ENCODE data around the gene PROB1.
A peak's percentile ranks its signal among the peaks of the same experiment; 100 is the strongest.

The PROB1 gene

DNA sequence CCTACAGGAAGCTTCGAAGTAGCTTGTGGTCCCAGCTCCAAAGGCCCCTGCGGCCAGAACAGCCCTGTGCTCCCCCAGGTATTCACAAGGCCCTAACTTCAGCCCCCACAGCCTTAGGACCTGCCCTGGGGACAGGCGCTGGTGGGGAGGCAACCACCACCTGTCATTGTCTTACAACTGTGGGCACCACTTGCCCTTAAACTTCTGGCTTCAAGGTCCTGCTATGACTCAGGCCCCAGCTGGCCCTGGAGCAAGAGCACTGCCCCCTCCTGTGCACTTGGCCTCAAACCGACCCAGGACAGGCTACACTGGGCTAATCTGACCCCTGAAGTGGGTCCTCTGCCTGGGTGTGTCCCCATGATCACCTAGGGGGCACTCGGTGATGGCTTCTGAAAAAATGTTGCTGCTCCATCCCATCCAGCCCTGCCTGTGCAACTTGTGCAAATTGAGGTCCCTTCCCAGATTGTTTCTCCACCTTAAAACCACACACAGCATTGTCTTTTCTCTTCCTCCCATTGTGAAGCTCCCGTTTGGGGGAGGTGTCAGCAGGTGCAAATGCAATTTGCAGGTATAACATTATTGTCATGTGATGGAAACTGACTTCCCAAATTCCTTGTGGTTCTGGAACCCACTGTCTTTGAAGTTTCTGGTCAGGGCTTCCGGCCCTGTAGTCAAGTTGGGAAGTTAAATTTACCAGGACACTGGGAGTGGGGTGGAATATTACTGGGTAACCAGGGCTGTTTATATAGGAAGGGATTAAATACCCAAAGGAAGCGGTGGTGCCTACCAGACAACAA is 1.1 kb upstream of the PROB1 start:
- H3K9ac ChIP-seq (ENCODE audit: low read length), result no peak overlapping the region
- H3K9me2 ChIP-seq (replicated peaks; ENCODE audit: insufficient read depth, low read length), result no peaks in the 10 kb centered on the region
- no peak overlapping the region for H3K27ac ChIP-seq (ENCODE audit: low read depth, low read length)
- no peak overlapping the region for H3K4me3 ChIP-seq (ENCODE audit: insufficient read depth, low read length, poor library complexity, severe bottlenecking)
- H3F3A ChIP-seq (ENCODE audit: insufficient read depth), result 0 out of 2 replicates have a peak, but pooled peaks cover 7% of the 10 kb centered on the region
- no peak overlapping the region for H2AFZ ChIP-seq (ENCODE audit: low read depth, low read length, severe bottlenecking)
- H4K20me1 ChIP-seq (ENCODE audit: low read depth, low read length), result no peaks in the 10 kb centered on the region
- H3K9me3 ChIP-seq (ENCODE audit: insufficient read depth, low read length), result no peaks in the 10 kb centered on the region
- peaks cover 16% of the 10 kb centered on the region for H3K79me2 ChIP-seq (ENCODE audit: insufficient read depth, low read length)
- TF ChIP-seq, protein P1, sequence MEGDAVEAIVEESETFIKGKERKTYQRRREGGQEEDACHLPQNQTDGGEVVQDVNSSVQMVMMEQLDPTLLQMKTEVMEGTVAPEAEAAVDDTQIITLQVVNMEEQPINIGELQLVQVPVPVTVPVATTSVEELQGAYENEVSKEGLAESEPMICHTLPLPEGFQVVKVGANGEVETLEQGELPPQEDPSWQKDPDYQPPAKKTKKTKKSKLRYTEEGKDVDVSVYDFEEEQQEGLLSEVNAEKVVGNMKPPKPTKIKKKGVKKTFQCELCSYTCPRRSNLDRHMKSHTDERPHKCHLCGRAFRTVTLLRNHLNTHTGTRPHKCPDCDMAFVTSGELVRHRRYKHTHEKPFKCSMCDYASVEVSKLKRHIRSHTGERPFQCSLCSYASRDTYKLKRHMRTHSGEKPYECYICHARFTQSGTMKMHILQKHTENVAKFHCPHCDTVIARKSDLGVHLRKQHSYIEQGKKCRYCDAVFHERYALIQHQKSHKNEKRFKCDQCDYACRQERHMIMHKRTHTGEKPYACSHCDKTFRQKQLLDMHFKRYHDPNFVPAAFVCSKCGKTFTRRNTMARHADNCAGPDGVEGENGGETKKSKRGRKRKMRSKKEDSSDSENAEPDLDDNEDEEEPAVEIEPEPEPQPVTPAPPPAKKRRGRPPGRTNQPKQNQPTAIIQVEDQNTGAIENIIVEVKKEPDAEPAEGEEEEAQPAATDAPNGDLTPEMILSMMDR (IDR thresholded peaks at IDR 0.05; ENCODE audit: insufficient read depth, low read length, poor library complexity, severe bottlenecking), result no peak
- no peak overlapping the region for H3K4me2 ChIP-seq (ENCODE audit: low read depth, low read length, poor library complexity, severe bottlenecking)
- H3K36me3 ChIP-seq (ENCODE audit: low read length), result no peaks in the 10 kb centered on the region
- no peaks in the 10 kb centered on the region for H3K27me3 ChIP-seq (ENCODE audit: low read length)

DNA sequence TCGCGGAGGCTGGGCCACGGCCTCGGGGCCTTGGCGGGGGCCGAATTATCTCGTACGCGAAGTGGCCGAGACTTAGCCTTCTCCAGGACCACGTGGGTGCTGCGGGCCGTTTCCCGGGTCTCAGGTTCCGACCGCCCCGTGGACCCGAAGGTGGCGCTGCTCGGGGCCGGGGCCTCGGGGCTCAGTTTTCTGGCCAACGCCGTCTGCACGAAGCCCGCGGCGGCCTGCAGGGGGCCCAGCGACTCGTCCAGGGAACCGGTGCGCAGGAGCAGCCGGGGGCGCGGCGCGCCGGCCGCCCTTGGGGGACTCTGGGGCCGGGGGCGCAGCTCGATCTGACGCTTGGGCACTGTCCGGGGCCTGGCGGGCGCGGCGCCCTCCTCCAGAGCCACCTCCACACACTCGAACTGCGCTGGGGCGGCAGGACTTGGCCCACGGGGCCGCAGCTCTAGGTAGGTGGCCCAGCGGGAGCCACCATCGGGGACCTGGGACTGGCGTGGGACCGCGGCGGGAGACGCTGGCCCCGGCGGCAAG is 716 bp downstream of the PROB1 start:
- Histone ChIP-seq H3F3A (ENCODE audit: insufficient read depth) (peaks cover 16% of the 10 kb centered on the region), H3K4me3 (ENCODE audit: insufficient read depth, low read length, poor library complexity, severe bottlenecking) (peak overlapping the region; percentile 59), H4K20me1 (ENCODE audit: low read depth, low read length) (no peaks in the 10 kb centered on the region), H3K36me3 (ENCODE audit: low read length) (no peaks in the 10 kb centered on the region), H3K27me3 (ENCODE audit: low read length) (no peaks in the 10 kb centered on the region), H3K79me2 (ENCODE audit: insufficient read depth, low read length) (peaks cover 25% of the 10 kb centered on the region), H3K27ac (ENCODE audit: low read depth, low read length) (peak overlapping the region; percentile 93), H3K9me2 (replicated peaks; ENCODE audit: insufficient read depth, low read length) (no peaks in the 10 kb centered on the region), H2AFZ (ENCODE audit: low read depth, low read length, severe bottlenecking) (peak overlapping the region; percentile 88), H3K9ac (ENCODE audit: low read length) (peak overlapping the region; percentile 77), H3K4me2 (ENCODE audit: low read depth, low read length, poor library complexity, severe bottlenecking) (peak overlapping the region; percentile 88), H3K9me3 (ENCODE audit: insufficient read depth, low read length) (no peaks in the 10 kb centered on the region)
- TF ChIP-seq, protein P1 (IDR thresholded peaks at IDR 0.05; ENCODE audit: insufficient read depth, low read length, poor library complexity, severe bottlenecking), result peak; percentile 70
- no peak for TF ChIP-seq EZH2phosphoT487 (conservative IDR thresholded peaks at IDR 0.05; ENCODE audit: low read length)

DNA sequence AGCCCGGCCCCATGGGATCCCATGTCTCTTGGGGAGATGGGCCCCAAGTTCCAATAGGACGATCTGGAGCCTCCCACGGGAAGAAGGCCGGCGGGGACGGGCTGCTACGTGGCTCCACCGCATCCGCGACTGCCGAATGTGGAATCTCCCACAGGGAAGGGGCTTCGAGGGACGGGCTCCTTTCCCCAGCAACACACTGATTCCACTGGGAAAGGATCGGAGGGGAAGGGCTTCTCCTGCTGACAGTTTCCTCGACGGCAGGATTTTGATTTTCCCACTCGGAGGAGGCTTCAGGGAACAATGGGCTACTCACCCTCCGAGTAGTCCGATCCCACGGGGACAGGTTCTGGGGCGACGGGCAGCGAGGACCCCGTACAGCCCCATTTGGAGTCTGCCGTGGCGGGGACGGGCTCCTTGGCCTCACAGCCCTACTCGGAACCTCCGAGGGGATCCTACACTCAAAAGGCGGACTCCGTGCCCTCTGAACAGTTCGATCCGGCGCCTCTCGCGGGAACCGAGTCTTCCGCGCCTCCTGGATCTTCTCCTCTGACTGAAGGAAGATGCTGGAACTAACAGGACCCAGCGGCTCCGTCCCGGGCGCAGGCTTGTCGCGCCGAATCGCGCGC is 1.3 kb downstream of the PROB1 start:
- Histone ChIP-seq H2AFZ (ENCODE audit: low read depth, low read length, severe bottlenecking) (peak overlapping the region; percentile 88), H3K9ac (ENCODE audit: low read length) (peak overlapping the region; percentile 77), H3K4me2 (ENCODE audit: low read depth, low read length, poor library complexity, severe bottlenecking) (peak overlapping the region; percentile 88), H3F3A (ENCODE audit: insufficient read depth) (peaks cover 22% of the 10 kb centered on the region), H3K79me2 (ENCODE audit: insufficient read depth, low read length) (peaks cover 28% of the 10 kb centered on the region), H3K27ac (ENCODE audit: low read depth, low read length) (peak overlapping the region; percentile 93), H4K20me1 (ENCODE audit: low read depth, low read length) (no peaks in the 10 kb centered on the region), H3K36me3 (ENCODE audit: low read length) (no peaks in the 10 kb centered on the region), H3K9me3 (ENCODE audit: insufficient read depth, low read length) (no peaks in the 10 kb centered on the region), H3K27me3 (ENCODE audit: low read length) (no peaks in the 10 kb centered on the region), H3K4me3 (ENCODE audit: insufficient read depth, low read length, poor library complexity, severe bottlenecking) (peak overlapping the region; percentile 59), H3K9me2 (replicated peaks; ENCODE audit: insufficient read depth, low read length) (no peaks in the 10 kb centered on the region)
- no peak for TF ChIP-seq EZH2phosphoT487 (conservative IDR thresholded peaks at IDR 0.05; ENCODE audit: low read length)
- TF ChIP-seq, protein P1 (IDR thresholded peaks at IDR 0.05; ENCODE audit: insufficient read depth, low read length, poor library complexity, severe bottlenecking), result no peak

Data from SU-DHL-6 (cell line).